ENCODE data around the gene CAMK1G. TPM values are rescaled to one million over a fixed set of nuclear protein-coding genes. Genes with fewer than 3 reads are reported as not detected.

Gene CAMK1G
- total and polyA plus RNA-seq, 2 experiments from 2014 or later = 0.32 to 0.76 TPM

GRCh38 chr1:209662879-209663327 is 79.4 kb downstream of the CAMK1G start (continued):
- TF ChIP-seq, protein P1, sequence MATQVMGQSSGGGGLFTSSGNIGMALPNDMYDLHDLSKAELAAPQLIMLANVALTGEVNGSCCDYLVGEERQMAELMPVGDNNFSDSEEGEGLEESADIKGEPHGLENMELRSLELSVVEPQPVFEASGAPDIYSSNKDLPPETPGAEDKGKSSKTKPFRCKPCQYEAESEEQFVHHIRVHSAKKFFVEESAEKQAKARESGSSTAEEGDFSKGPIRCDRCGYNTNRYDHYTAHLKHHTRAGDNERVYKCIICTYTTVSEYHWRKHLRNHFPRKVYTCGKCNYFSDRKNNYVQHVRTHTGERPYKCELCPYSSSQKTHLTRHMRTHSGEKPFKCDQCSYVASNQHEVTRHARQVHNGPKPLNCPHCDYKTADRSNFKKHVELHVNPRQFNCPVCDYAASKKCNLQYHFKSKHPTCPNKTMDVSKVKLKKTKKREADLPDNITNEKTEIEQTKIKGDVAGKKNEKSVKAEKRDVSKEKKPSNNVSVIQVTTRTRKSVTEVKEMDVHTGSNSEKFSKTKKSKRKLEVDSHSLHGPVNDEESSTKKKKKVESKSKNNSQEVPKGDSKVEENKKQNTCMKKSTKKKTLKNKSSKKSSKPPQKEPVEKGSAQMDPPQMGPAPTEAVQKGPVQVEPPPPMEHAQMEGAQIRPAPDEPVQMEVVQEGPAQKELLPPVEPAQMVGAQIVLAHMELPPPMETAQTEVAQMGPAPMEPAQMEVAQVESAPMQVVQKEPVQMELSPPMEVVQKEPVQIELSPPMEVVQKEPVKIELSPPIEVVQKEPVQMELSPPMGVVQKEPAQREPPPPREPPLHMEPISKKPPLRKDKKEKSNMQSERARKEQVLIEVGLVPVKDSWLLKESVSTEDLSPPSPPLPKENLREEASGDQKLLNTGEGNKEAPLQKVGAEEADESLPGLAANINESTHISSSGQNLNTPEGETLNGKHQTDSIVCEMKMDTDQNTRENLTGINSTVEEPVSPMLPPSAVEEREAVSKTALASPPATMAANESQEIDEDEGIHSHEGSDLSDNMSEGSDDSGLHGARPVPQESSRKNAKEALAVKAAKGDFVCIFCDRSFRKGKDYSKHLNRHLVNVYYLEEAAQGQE (IDR thresholded peaks at IDR 0.05; ENCODE audit: unreplicated experiment) = no peak
- TF ChIP-seq CREB1 (CRISPR knock-in tag; IDR thresholded peaks at IDR 0.05; ENCODE audit: low read depth) = no peak

Small RNAs within 50 kb of the gene (microRNA-seq; reads per million reads assigned to microRNA genes)
- gene MIR4260 = not detected

Other genes starting within 250 kb of the CAMK1G start
- 0.52 and 0.93 TPM in 2 replicates for gene LAMB3, start 68.7 kb downstream of the CAMK1G start, total RNA-seq (2014; rRNA removed; shearing (Covaris generic))
- gene LAMB3, start 68.7 kb downstream of the CAMK1G start, polyA plus RNA-seq (2016; fragmentation: Nextera tagmentation; extraction: Ambion mirVana) = 0.05 and 0.19 TPM in 2 replicates
- 0.43 and 3.2 TPM in 2 replicates for gene G0S2, start 91.7 kb downstream of the CAMK1G start, total RNA-seq (2014; rRNA removed; shearing (Covaris generic))
- gene G0S2, start 91.7 kb downstream of the CAMK1G start, polyA plus RNA-seq (2016; fragmentation: Nextera tagmentation; extraction: Ambion mirVana) = 6.0 and 8.2 TPM in 2 replicates
- not detected in 2 replicates for gene HSD11B1, start 121.1 kb downstream of the CAMK1G start, total RNA-seq (2014; rRNA removed; shearing (Covaris generic))
- gene HSD11B1, start 121.1 kb downstream of the CAMK1G start, polyA plus RNA-seq (2016; fragmentation: Nextera tagmentation; extraction: Ambion mirVana) = not detected in 2 replicates
- not detected in 2 replicates for gene TRAF3IP3, start 172.3 kb downstream of the CAMK1G start, total RNA-seq (2014; rRNA removed; shearing (Covaris generic))
- 0.26 TPM in 1 of 2 replicates, not detected in the other for gene TRAF3IP3, start 172.3 kb downstream of the CAMK1G start, polyA plus RNA-seq (2016; fragmentation: Nextera tagmentation; extraction: Ambion mirVana)
- gene C1orf74, start 200.8 kb downstream of the CAMK1G start, total RNA-seq (2014; rRNA removed; shearing (Covaris generic)) = 3.9 and 4.6 TPM in 2 replicates
- 2.3 and 2.8 TPM in 2 replicates for gene C1orf74, start 200.8 kb downstream of the CAMK1G start, polyA plus RNA-seq (2016; fragmentation: Nextera tagmentation; extraction: Ambion mirVana)
- gene IRF6, start 222.4 kb downstream of the CAMK1G start, total RNA-seq (2014; rRNA removed; shearing (Covaris generic)) = 9.3 and 11.7 TPM in 2 replicates
- gene IRF6, start 222.4 kb downstream of the CAMK1G start, polyA plus RNA-seq (2016; fragmentation: Nextera tagmentation; extraction: Ambion mirVana) = 4.5 and 4.6 TPM in 2 replicates
- 6.8 and 8.9 TPM in 2 replicates for gene UTP25, start 244.3 kb downstream of the CAMK1G start, total RNA-seq (2014; rRNA removed; shearing (Covaris generic))
- 2.6 and 3.6 TPM in 2 replicates for gene UTP25, start 244.3 kb downstream of the CAMK1G start, polyA plus RNA-seq (2016; fragmentation: Nextera tagmentation; extraction: Ambion mirVana)